Gastrocnemius medialis (tissue), 4 donors: Measurements from ENCODE around the gene RABGAP1.

Experiments
- CTCF ChIP-seq, 5 experiments: fragments of 450-650 bp in 3 of 5; fragments of 200-600 bp in 2 of 5; sonication (generic) in 2 of 5; IDR thresholded peaks in 4 of 5; conservative IDR thresholded peaks in 1 of 5; 1 replicate in 4 of 5; 2 replicates in 1 of 5; pipeline ENCODE4 v1.5.1; 2016 to 2019; ENCODE audit warnings: antibody characterized with exemption in 5 of 5, mild to moderate bottlenecking in 3 of 5, moderate library complexity in 3 of 5
- POLR2A ChIP-seq, 2 donors: fragments of 450-650 bp; IDR thresholded peaks; one replicate each; pipeline ENCODE4 v1.6.1; 2017; ENCODE audit warnings: antibody characterized with exemption in 2 of 2, mild to moderate bottlenecking in 2 of 2, moderate library complexity in 2 of 2

- TF ChIP-seq CTCF (IDR thresholded peaks at IDR 0.05 in 4 of 5, conservative IDR thresholded peaks at IDR 0.05 in 1 of 5): peak in 1 of 5 experiments; percentile 4
- TF ChIP-seq POLR2A (IDR thresholded peaks at IDR 0.05): peak; percentile 48 to 55
Measured at GRCh38 chr9:122931226-122932121, 9.3 kb upstream of the RABGAP1 start, which contains the start of gene ZBTB26.
